CD4-positive, alpha-beta T cell (primary cell): ENCODE results near the gene NEB. TPM values are rescaled to one million over a fixed set of nuclear protein-coding genes. Genes with fewer than 3 reads are reported as not detected.

Experiments
- ATAC-seq: fragments of 200-7000 bp; cut with Tn5 transposase; one replicate; pipeline ENCODE4 v1.10.0; 2022; ENCODE audit warnings: mild to moderate bottlenecking; ENCODE audit not compliant: poor library complexity
- CTCF ChIA-PET: fragments of 350-600 bp; sonication (Branson Sonifier 250); formaldehyde crosslinking; loops from one replicate; lab custom pipeline; 2021; ENCODE audit warnings: antibody characterized with exemption, inconsistent platforms; lab: Charles Lee
- POLR2A ChIA-PET: fragments of 350-600 bp; sonication (Branson Sonifier 250); formaldehyde crosslinking; loops from one replicate; lab custom pipeline; 2021; ENCODE audit warnings: antibody characterized with exemption, inconsistent platforms; lab: Charles Lee
- DNase-seq, 14 experiments: peaks; one replicate each; pipeline ENCODE4 v3.0.0-alpha.2; 2013 to 2020; ENCODE audit warnings: mixed read lengths in 2 of 14
- H3K27ac ChIP-seq, 2 donors: one replicate each; pipeline versions ENCODE4 v1.5.1 to v1.7.0; 2013; ENCODE audit warnings: low read length in 2 of 2, low read depth in 1 of 2, mild to moderate bottlenecking in 1 of 2
- H3K27me3 ChIP-seq, 2 experiments: 1 replicate in 1 of 2; 2 replicates in 1 of 2; pipeline versions ENCODE4 v1.6.1 to v1.7.0; 2013; ENCODE audit warnings: low read length in 2 of 2, control low read depth in 1 of 2, mild to moderate bottlenecking in 1 of 2, moderate library complexity in 1 of 2; ENCODE audit not compliant: insufficient read depth in 2 of 2, control insufficient read depth in 1 of 2
- H3K36me3 ChIP-seq: one replicate; pipeline ENCODE4 v1.6.1; 2013; ENCODE audit warnings: low read length, control low read depth; ENCODE audit not compliant: insufficient read depth
- H3K4me1 ChIP-seq: one replicate; pipeline ENCODE4 v1.6.1; 2013; ENCODE audit warnings: low read length, control low read depth; ENCODE audit not compliant: insufficient read depth
- H3K4me3 ChIP-seq: one replicate; pipeline ENCODE4 v1.5.1; 2013; ENCODE audit warnings: mild to moderate bottlenecking, low read length, moderate library complexity
- H3K9me3 ChIP-seq, 2 experiments: 1 replicate in 1 of 2; 2 replicates in 1 of 2; pipeline versions ENCODE4 v1.6.1 to v1.7.0; 2013; ENCODE audit warnings: low read length in 2 of 2, mild to moderate bottlenecking in 2 of 2, control low read depth in 1 of 2, moderate library complexity in 1 of 2; ENCODE audit not compliant: control insufficient read depth in 1 of 2, insufficient read depth in 1 of 2
- H3K27ac Mint-ChIP-seq: one replicate; pipeline ENCODE4 v1.8.0; 2020; ENCODE audit warnings: mixed read lengths
- H3K27me3 Mint-ChIP-seq: one replicate; pipeline ENCODE4 v1.8.0; 2021; ENCODE audit warnings: mixed read lengths
- H3K36me3 Mint-ChIP-seq: one replicate; pipeline ENCODE4 v1.8.0; 2021; ENCODE audit warnings: low read depth, mixed read lengths
- H3K4me1 Mint-ChIP-seq: one replicate; pipeline ENCODE4 v1.8.0; 2021; ENCODE audit warnings: low read depth, mixed read lengths
- H3K4me3 Mint-ChIP-seq: one replicate; pipeline ENCODE4 v1.8.0; 2020; ENCODE audit warnings: mild to moderate bottlenecking, mixed read lengths
- H3K9me3 Mint-ChIP-seq: one replicate; pipeline ENCODE4 v1.8.0; 2020; ENCODE audit warnings: mixed read lengths
- intact Hi-C, 2 experiments: fragments of 100-400 bp; cut with DNase I in 1 of 2; cut with micrococcal nuclease in 1 of 2; formaldehyde crosslinking; loops; one replicate each; pipeline versions ENCODE4 v1.15.1 to v1.9.0; 2023 to 2025; cut with DNase I, micrococcal nuclease
- total RNA-seq, 174 experiments: library from RNA in 2 of 174; stranded (reverse) in 2 of 174; gene quantifications; one replicate each; pipeline ENCODE4 v1.2.3 and lab custom pipeline; 2021 to 2026
- TF ChIP-seq, protein P1 (sequence below): fragments of 200-600 bp; IDR thresholded peaks from one replicate; pipeline ENCODE4 v1.8.0; 2022; ENCODE audit warnings: antibody characterized with exemption, mild to moderate bottlenecking

Gene NEB
- total RNA-seq, 2 experiments from 2014 or later = 1.2 to 1.8 TPM

DNA sequence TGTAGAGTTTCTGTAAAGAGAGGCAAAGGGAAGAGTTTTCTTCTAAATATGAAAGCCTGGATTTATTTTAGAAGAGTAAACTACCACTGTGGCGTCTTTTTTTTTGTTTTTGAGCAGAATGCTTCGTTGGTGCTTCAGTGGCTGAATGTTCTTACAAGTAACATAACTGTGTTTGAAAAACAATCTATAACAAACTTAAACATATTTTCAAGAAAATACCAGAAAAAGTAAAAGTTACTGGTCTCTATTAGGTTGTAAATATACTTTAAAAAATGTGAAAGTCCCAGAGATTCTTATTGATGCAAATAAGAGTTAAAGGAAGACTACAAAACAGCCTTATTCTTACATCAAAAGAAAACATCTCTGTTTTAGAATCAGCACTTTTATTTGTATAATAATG is 76.2 kb downstream of the NEB start:
- no peak for ATAC-seq
- Histone ChIP-seq H3K27ac (no peak overlapping the region), H3K4me1 (no peaks in the 10 kb centered on the region), H3K27me3 (no peaks in the 10 kb centered on the region), H3K4me3 (no peak overlapping the region), H3K36me3 (no peaks in the 10 kb centered on the region), H3K9me3 (no peaks in the 10 kb centered on the region)
- TF ChIP-seq, protein P1, sequence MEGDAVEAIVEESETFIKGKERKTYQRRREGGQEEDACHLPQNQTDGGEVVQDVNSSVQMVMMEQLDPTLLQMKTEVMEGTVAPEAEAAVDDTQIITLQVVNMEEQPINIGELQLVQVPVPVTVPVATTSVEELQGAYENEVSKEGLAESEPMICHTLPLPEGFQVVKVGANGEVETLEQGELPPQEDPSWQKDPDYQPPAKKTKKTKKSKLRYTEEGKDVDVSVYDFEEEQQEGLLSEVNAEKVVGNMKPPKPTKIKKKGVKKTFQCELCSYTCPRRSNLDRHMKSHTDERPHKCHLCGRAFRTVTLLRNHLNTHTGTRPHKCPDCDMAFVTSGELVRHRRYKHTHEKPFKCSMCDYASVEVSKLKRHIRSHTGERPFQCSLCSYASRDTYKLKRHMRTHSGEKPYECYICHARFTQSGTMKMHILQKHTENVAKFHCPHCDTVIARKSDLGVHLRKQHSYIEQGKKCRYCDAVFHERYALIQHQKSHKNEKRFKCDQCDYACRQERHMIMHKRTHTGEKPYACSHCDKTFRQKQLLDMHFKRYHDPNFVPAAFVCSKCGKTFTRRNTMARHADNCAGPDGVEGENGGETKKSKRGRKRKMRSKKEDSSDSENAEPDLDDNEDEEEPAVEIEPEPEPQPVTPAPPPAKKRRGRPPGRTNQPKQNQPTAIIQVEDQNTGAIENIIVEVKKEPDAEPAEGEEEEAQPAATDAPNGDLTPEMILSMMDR = no peak
- no peaks in the 10 kb centered on the region for H3K36me3 Mint-ChIP-seq
- POLR2A ChIA-PET = no interaction called here
- intact Hi-C loops = no loop called here
- CTCF ChIA-PET = no interaction called here
- no peak for DNase-seq
- H3K27ac Mint-ChIP-seq = no peak overlapping the region
- no peak overlapping the region for H3K4me3 Mint-ChIP-seq
- no peaks in the 10 kb centered on the region for H3K9me3 Mint-ChIP-seq
- H3K27me3 Mint-ChIP-seq = no peaks in the 10 kb centered on the region
- H3K4me1 Mint-ChIP-seq = no peaks in the 10 kb centered on the region

DNA sequence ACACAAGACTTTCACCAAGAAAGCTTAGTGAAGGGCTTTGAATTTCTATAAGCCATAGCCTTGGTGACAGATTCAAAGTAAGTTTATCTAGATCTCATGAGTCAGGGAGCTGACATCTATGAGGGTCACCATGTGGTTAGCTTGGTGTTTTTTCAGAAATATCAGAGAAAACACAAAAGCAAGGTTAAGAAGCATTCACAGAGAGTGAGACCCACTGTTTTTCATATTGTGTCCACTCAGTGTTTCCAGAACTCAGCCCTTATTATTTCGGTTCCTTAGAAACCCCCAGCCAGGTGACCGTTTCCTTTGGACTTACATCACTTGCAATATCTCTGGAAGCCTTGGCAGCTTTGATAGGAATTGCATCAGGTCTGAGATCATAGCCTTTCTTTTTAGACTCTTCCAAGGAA is 76.6 kb downstream of the NEB start:
- H3K9me3 ChIP-seq = no peaks in the 10 kb centered on the region
- H3K4me1 Mint-ChIP-seq = no peaks in the 10 kb centered on the region
- H3K4me3 Mint-ChIP-seq = no peak overlapping the region
- ChIA-PET POLR2A (no interaction called here), CTCF (no interaction called here)
- no peaks in the 10 kb centered on the region for H3K27me3 ChIP-seq
- ATAC-seq (no peak), DNase-seq (no peak)
- intact Hi-C loops = no loop called here
- no peaks in the 10 kb centered on the region for H3K9me3 Mint-ChIP-seq
- H3K27ac ChIP-seq = no peak overlapping the region
- H3K27ac Mint-ChIP-seq = no peak overlapping the region
- H3K4me1 ChIP-seq = no peaks in the 10 kb centered on the region
- H3K27me3 Mint-ChIP-seq = no peaks in the 10 kb centered on the region
- H3K4me3 ChIP-seq = no peak overlapping the region
- no peaks in the 10 kb centered on the region for H3K36me3 ChIP-seq
- no peaks in the 10 kb centered on the region for H3K36me3 Mint-ChIP-seq
- TF ChIP-seq, protein P1 = no peak

DNA sequence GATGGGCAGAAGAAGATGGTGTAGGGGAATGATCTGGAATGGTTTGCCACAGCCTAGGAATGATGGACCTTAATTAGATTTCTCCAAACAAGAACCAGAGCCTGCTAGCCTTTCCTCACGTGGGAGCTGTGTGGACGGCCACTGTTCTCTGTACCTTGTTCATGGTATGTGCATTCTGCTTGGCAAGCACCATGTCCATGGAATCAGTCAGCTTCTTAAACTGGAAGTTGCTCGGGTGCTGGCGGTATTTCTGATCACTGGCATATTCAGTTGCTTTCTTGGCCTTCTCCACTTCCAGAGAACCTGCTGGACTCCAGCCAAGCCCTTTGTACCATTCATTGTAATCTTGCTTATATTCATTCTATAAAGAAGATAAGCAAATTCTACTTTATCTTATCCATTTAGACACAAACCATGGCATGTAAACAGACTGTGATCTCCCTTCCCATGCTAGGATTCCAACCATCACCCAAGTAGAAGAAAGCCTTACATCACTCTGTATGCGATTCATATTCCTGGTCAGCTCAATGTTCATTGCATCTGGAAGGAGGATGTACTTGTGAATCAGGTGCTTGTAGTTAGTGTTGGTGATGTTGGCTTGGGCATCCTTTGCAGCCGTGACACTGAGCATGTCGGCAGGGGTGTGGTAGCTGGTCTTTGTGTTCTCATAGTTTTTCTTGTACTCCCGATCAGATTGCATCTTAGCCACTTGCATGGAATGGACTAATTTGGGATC is 78.4 kb downstream of the NEB start:
- ATAC-seq (no peak), DNase-seq (no peak)
- Mint-ChIP-seq H3K27me3 (no peaks in the 10 kb centered on the region), H3K4me3 (no peak overlapping the region), H3K9me3 (no peaks in the 10 kb centered on the region), H3K27ac (no peak overlapping the region), H3K36me3 (no peaks in the 10 kb centered on the region), H3K4me1 (no peaks in the 10 kb centered on the region)
- TF ChIP-seq, protein P1 = no peak
- ChIA-PET POLR2A (no interaction called here), CTCF (no interaction called here)
- no peak overlapping the region for H3K27ac ChIP-seq
- no peaks in the 10 kb centered on the region for H3K27me3 ChIP-seq
- intact Hi-C loops = no loop called here
- H3K36me3 ChIP-seq = no peaks in the 10 kb centered on the region
- H3K4me3 ChIP-seq = no peak overlapping the region
- H3K9me3 ChIP-seq = no peaks in the 10 kb centered on the region
- H3K4me1 ChIP-seq = no peaks in the 10 kb centered on the region
